ENCODE results near the gene AKR1C4. TPM values are rescaled to one million over a fixed set of nuclear protein-coding genes. Genes with fewer than 3 reads are reported as not detected.

The AKR1C4 gene
- total RNA-seq, 1 donor from 2014 or later: not detected

DNA sequence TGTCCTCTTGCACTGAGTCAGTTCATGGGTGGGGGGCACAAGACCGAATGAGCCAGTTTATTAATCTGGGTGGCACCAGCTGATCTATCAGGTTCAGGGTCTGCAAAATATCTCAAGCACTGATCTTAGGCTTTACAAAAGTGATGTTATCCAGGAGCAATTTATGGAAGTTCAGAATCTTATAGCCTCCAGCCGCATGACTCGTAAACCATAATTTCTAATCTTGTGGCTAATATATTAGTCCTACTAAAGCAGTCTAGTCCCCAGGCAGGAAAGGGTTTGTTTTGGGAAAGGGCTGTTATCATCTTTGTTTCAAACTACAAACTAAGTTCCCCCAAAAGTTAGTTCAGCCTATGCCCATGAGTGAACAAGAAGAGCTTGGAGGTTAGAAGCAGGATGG lies 45.6 kb upstream of the AKR1C4 start:
- Histone ChIP-seq H3K36me3 (no peaks in the 10 kb centered on the region), H3K27me3 (no peaks in the 10 kb centered on the region), H3K4me3 (no peak overlapping the region), H3K27ac (no peak overlapping the region), H3K4me1 (no peaks in the 10 kb centered on the region), H3K9me3 (no peaks in the 10 kb centered on the region)
- DNase-seq: no peak
- intact Hi-C loops (cut with DNase I): no loop called here
- no peak for ATAC-seq
- TF ChIP-seq CTCF (IDR thresholded peaks at IDR 0.05): no peak

- ATAC-seq: no peak
- no peaks in the 10 kb centered on the region for H3K27me3 ChIP-seq
- TF ChIP-seq CTCF (IDR thresholded peaks at IDR 0.05): no peak
- no peak overlapping the region for H3K4me3 ChIP-seq
- no peak for DNase-seq
- intact Hi-C loops (cut with DNase I): no loop called here
- no peaks in the 10 kb centered on the region for H3K9me3 ChIP-seq
- H3K27ac ChIP-seq: no peak overlapping the region
- no peaks in the 10 kb centered on the region for H3K36me3 ChIP-seq
- no peaks in the 10 kb centered on the region for H3K4me1 ChIP-seq
Measured at GRCh38 chr10:5155951-5156350, 40.7 kb upstream of the AKR1C4 start.

- Histone ChIP-seq H3K27ac (no peak overlapping the region), H3K4me3 (no peak overlapping the region), H3K9me3 (peaks cover 6% of the 10 kb centered on the region), H3K36me3 (no peaks in the 10 kb centered on the region), H3K4me1 (no peaks in the 10 kb centered on the region), H3K27me3 (no peaks in the 10 kb centered on the region)
- intact Hi-C loops (cut with DNase I): no loop called here
- no peak for ATAC-seq
- no peak for DNase-seq
- no peak for TF ChIP-seq CTCF (IDR thresholded peaks at IDR 0.05)
Measured at GRCh38 chr10:5157501-5157900, 39.1 kb upstream of the AKR1C4 start.

DNA sequence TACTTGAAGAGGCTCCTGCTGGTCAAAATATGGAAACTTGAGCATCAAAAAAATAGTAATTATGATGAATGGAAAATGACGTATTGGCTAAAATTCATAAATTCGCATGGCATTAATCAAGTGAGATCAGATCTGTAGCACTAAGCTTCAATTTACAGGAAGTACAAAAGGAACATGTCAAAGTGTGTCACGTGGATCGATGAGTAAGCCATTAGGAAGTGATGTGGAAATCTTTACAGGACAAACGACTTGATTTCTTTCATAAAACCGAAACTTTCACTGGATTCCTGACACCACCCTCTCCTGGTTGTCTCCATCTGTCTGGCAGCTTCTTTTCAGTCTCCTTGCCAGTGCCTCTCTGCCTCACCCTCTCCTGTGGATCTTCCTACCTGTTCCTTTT lies 37.5 kb upstream of the AKR1C4 start:
- Histone ChIP-seq H3K9me3 (peaks cover 6% of the 10 kb centered on the region), H3K27me3 (no peaks in the 10 kb centered on the region), H3K4me3 (no peak overlapping the region), H3K4me1 (no peaks in the 10 kb centered on the region), H3K36me3 (no peaks in the 10 kb centered on the region), H3K27ac (no peak overlapping the region)
- TF ChIP-seq CTCF (IDR thresholded peaks at IDR 0.05): no peak
- DNase-seq (no peak), ATAC-seq (no peak)
- intact Hi-C loops (cut with DNase I): no loop called here

DNA sequence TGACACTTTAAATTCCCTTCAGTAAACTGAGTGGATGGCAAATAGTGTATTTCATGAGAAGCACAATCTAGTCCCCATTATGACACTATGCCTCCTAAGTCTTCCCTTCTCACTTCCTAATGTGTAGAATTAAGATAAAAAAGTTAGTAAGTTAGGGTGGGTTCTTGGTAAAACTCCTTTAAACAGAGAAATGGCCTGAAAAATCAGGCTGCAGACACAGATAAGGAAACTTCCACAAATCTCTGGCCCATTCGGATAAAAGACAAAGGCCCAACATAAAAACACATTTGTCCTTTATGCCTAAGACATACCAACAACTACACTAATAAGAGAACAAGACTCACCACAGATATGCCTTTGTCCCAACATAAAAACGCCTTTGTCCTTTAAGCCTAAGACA lies 33.1 kb upstream of the AKR1C4 start:
- no peak for TF ChIP-seq CTCF (IDR thresholded peaks at IDR 0.05)
- H3K27ac ChIP-seq: no peak overlapping the region
- H3K4me1 ChIP-seq: no peaks in the 10 kb centered on the region
- H3K27me3 ChIP-seq: no peaks in the 10 kb centered on the region
- H3K4me3 ChIP-seq: no peak overlapping the region
- ATAC-seq (no peak), DNase-seq (no peak)
- no peaks in the 10 kb centered on the region for H3K36me3 ChIP-seq
- intact Hi-C loops (cut with DNase I): no loop called here
- H3K9me3 ChIP-seq: peaks cover 21% of the 10 kb centered on the region

GRCh38 chr10:5165738-5166137 lies 30.9 kb upstream of the AKR1C4 start:
- no peak for TF ChIP-seq CTCF (IDR thresholded peaks at IDR 0.05)
- intact Hi-C loops (cut with DNase I): no loop called here
- H3K9me3 ChIP-seq: peaks cover 21% of the 10 kb centered on the region

More at GRCh38 chr10:5165738-5166137, 30.9 kb upstream of the AKR1C4 start:
- Histone ChIP-seq H3K4me1 (no peaks in the 10 kb centered on the region), H3K4me3 (no peak overlapping the region), H3K27ac (no peak overlapping the region), H3K36me3 (no peaks in the 10 kb centered on the region), H3K27me3 (no peaks in the 10 kb centered on the region)
- ATAC-seq (no peak), DNase-seq (no peak)
